Astrocyte (in vitro differentiated cells and primary cell): Measurements from ENCODE around the gene TIMM9. TPM values are rescaled to one million over a fixed set of nuclear protein-coding genes. Genes with fewer than 3 reads are reported as not detected.
"Not testable (repeated sequence)": the region's sequence is repeated elsewhere in the genome, so short reads cannot be mapped to it uniquely, and the experiment has no call there.

Source experiments
- DNase-seq: peaks from one replicate; pipeline ENCODE4 v3.0.0-alpha.2; 2010; ENCODE audit warnings: low read depth
- FAIRE-seq: peaks from 2 replicates; lab custom pipeline; 2011; peaks lifted over from hg19 to GRCh38; lab: Jason Lieb, UNC
- H2AFZ ChIP-seq: 2 replicates; pipeline ENCODE4 v1.6.0; 2012; ENCODE audit warnings: low read depth, low read length, inconsistent platforms
- H3K27ac ChIP-seq: 2 replicates; pipeline ENCODE4 v1.5.1; 2011; ENCODE audit warnings: low read depth, low read length, inconsistent platforms
- H3K27me3 ChIP-seq: 2 replicates; pipeline ENCODE4 v1.6.0; 2011; ENCODE audit warnings: low read length, inconsistent platforms; ENCODE audit not compliant: insufficient read depth
- H3K36me3 ChIP-seq: 2 replicates; pipeline ENCODE4 v1.5.1; 2011; ENCODE audit warnings: low read length, inconsistent platforms; ENCODE audit not compliant: insufficient read depth
- H3K4me1 ChIP-seq: 2 replicates; pipeline ENCODE4 v1.5.1; 2011; ENCODE audit warnings: low read length, inconsistent platforms; ENCODE audit not compliant: insufficient read depth
- H3K4me2 ChIP-seq: 2 replicates; pipeline ENCODE4 v1.6.0; 2012; ENCODE audit warnings: low read length, inconsistent platforms
- H3K4me3 ChIP-seq: 2 replicates; pipeline ENCODE4 v1.5.1; 2011; ENCODE audit warnings: low read depth, mild to moderate bottlenecking, low read length, inconsistent platforms; ENCODE audit not compliant: insufficient read depth
- H3K79me2 ChIP-seq: 2 replicates; pipeline ENCODE4 v1.6.0; 2012; ENCODE audit warnings: mild to moderate bottlenecking, low read length, inconsistent platforms; ENCODE audit not compliant: insufficient read depth
- H3K9ac ChIP-seq: 2 replicates; pipeline ENCODE4 v1.6.0; 2012; ENCODE audit warnings: mild to moderate bottlenecking, low read length, inconsistent platforms
- H3K9me3 ChIP-seq: 2 replicates; pipeline ENCODE4 v1.5.1; 2012; ENCODE audit warnings: low read depth, mild to moderate bottlenecking, low read length, inconsistent platforms; ENCODE audit not compliant: insufficient read depth
- H4K20me1 ChIP-seq: 2 replicates; pipeline ENCODE4 v1.6.0; 2012; ENCODE audit warnings: low read length, inconsistent platforms; ENCODE audit not compliant: insufficient read depth
- H3K27ac Mint-ChIP-seq: one replicate; pipeline ENCODE4 v1.8.0; 2021; ENCODE audit warnings: mild to moderate bottlenecking, mixed read lengths; ENCODE audit not compliant: unreplicated experiment
- H3K27me3 Mint-ChIP-seq: one replicate; pipeline ENCODE4 v1.8.0; 2021; ENCODE audit warnings: low read depth, mixed read lengths; ENCODE audit not compliant: unreplicated experiment
- H3K36me3 Mint-ChIP-seq: one replicate; pipeline ENCODE4 v1.8.0; 2021; ENCODE audit warnings: low read depth, mixed read lengths; ENCODE audit not compliant: unreplicated experiment
- H3K4me1 Mint-ChIP-seq: one replicate; pipeline ENCODE4 v1.8.0; 2021; ENCODE audit warnings: low read depth, mixed read lengths; ENCODE audit not compliant: unreplicated experiment
- H3K4me3 Mint-ChIP-seq: one replicate; pipeline ENCODE4 v1.8.0; 2021; ENCODE audit warnings: mild to moderate bottlenecking, moderate library complexity, mixed read lengths; ENCODE audit not compliant: unreplicated experiment
- H3K9me3 Mint-ChIP-seq: one replicate; pipeline ENCODE4 v1.8.0; 2021; ENCODE audit warnings: mild to moderate bottlenecking, mixed read lengths; ENCODE audit not compliant: unreplicated experiment
- EZH2 ChIP-seq: IDR thresholded peaks from 2 replicates; pipeline ENCODE4 v1.6.1; 2012; ENCODE audit warnings: mild to moderate bottlenecking, low read length, inconsistent platforms; ENCODE audit not compliant: insufficient read depth
- total RNA-seq: library from RNA; stranded (reverse); gene quantifications from 2 replicates; pipeline ENCODE4 v1.2.1, GENCODE V29; 2021
- TF ChIP-seq, protein P1 (sequence below): IDR thresholded peaks from 2 replicates; pipeline ENCODE4 v1.5.1; 2011; ENCODE audit warnings: low read depth, mild to moderate bottlenecking, inconsistent platforms, low read length, moderate library complexity; ENCODE audit not compliant: insufficient read depth

Gene TIMM9
- total RNA-seq, 1 donor from 2014 or later = 33.1 TPM

DNA sequence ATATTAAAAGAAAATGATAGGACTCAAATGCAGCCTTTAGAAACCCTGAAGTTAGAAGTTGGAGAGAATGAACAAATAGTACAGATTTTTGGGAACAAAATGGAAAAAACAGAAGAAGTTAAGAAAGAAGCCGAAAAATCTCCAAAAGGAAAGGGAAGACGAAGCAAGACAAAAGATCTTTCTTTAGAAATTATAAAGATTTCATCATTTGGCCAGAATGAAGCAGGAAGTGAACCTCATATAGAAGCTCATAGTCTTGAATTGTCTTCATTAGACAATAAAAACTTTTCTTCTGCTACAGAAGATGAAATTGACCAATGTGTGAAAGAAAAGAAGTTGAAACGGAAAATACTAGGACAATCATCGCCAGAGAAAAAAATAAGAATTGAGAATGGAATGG, 63.0 kb downstream of the TIMM9 start:
- H3K9me3 ChIP-seq = no peaks in the 10 kb centered on the region
- no peak overlapping the region for H2AFZ ChIP-seq
- no peaks in the 10 kb centered on the region for H3K4me1 ChIP-seq
- no peaks in the 10 kb centered on the region for H3K27me3 Mint-ChIP-seq
- H3K4me3 Mint-ChIP-seq = no peak overlapping the region
- DNase-seq (no peak), FAIRE-seq (no peak)
- H3K9ac ChIP-seq = no peak overlapping the region
- no peaks in the 10 kb centered on the region for H3K79me2 ChIP-seq
- peaks cover 30% of the 10 kb centered on the region for H3K36me3 ChIP-seq
- TF ChIP-seq EZH2 = no peak
- TF ChIP-seq, protein P1, sequence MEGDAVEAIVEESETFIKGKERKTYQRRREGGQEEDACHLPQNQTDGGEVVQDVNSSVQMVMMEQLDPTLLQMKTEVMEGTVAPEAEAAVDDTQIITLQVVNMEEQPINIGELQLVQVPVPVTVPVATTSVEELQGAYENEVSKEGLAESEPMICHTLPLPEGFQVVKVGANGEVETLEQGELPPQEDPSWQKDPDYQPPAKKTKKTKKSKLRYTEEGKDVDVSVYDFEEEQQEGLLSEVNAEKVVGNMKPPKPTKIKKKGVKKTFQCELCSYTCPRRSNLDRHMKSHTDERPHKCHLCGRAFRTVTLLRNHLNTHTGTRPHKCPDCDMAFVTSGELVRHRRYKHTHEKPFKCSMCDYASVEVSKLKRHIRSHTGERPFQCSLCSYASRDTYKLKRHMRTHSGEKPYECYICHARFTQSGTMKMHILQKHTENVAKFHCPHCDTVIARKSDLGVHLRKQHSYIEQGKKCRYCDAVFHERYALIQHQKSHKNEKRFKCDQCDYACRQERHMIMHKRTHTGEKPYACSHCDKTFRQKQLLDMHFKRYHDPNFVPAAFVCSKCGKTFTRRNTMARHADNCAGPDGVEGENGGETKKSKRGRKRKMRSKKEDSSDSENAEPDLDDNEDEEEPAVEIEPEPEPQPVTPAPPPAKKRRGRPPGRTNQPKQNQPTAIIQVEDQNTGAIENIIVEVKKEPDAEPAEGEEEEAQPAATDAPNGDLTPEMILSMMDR = no peak
- H3K36me3 Mint-ChIP-seq = peaks cover 7% of the 10 kb centered on the region
- H4K20me1 ChIP-seq = no peaks in the 10 kb centered on the region
- H3K4me3 ChIP-seq = no peak overlapping the region
- no peaks in the 10 kb centered on the region for H3K4me1 Mint-ChIP-seq
- no peaks in the 10 kb centered on the region for H3K27me3 ChIP-seq
- H3K9me3 Mint-ChIP-seq = no peaks in the 10 kb centered on the region
- H3K4me2 ChIP-seq = no peak overlapping the region
- no peak overlapping the region for H3K27ac Mint-ChIP-seq
- H3K27ac ChIP-seq = no peak overlapping the region

DNA sequence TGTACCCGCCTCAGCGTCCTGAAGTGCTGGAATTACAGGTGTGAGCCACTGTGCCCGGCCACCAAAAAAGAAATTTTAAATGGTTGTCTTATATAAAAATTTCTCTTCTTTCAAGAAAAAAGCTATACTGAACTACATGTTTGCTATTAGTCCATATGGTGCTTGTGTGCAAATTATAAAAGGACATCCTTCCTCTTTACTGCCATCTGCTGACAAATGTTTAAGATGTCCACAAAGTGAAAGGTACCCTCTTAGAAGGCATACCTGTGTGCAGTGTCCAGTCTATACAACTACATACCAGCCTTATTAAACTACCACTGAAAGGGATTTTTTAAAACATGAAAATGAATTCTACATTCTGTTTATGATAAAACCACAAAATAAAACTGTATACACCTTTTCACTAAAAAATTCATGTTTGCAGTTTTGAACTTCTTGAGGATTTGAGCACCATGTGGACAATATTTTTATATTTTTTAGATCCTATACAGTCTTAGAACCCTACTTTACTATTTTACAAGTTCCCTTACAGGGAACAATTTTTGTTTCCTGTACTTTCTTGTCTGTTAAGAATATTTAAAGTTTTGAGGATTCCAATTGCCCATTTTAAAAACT, 64.4 kb downstream of the TIMM9 start:
- Mint-ChIP-seq H3K27ac (no peak overlapping the region), H3K36me3 (peaks cover 7% of the 10 kb centered on the region)

DNA sequence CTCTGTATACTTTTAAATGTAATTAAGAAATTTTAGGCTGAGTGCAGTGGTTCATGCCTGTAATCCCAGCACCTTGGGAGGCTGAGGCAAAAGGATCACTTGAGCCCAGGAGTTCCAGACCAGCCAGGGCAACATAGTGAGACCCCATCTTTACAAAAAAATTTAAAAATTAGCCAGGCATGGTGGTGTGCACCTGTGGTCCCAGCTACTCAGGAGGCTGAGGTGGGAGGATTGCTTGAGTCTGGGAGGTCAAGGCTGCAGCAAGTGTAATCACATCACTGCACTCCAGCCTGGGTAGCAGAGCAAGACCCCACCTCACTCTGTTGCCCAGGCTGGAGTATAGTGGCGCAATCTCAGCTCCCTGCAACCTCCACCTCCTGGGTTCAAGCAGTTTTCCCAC, 65.1 kb downstream of the TIMM9 start:
- H3K27me3 ChIP-seq, H3K4me3 Mint-ChIP-seq, H3K79me2 ChIP-seq, H2AFZ ChIP-seq, FAIRE-seq, H3K27ac ChIP-seq, H4K20me1 ChIP-seq, DNase-seq, H3K9me3 ChIP-seq, H3K9me3 Mint-ChIP-seq, H3K9ac ChIP-seq, H3K36me3 Mint-ChIP-seq, H3K27ac Mint-ChIP-seq, H3K4me1 ChIP-seq, H3K27me3 Mint-ChIP-seq, H3K4me1 Mint-ChIP-seq, H3K4me3 ChIP-seq, H3K4me2 ChIP-seq: not testable (repeated sequence)
- H3K36me3 ChIP-seq = peaks cover 23% of the 10 kb centered on the region

More for the DNA sequence above, 64.4 kb downstream of the TIMM9 start:
- no peaks in the 10 kb centered on the region for H3K4me1 Mint-ChIP-seq
- H3K9me3 Mint-ChIP-seq = no peaks in the 10 kb centered on the region
- H3K27me3 Mint-ChIP-seq = no peaks in the 10 kb centered on the region
- H2AFZ ChIP-seq = no peak overlapping the region
- no peak overlapping the region for H3K4me3 ChIP-seq
- no peaks in the 10 kb centered on the region for H3K79me2 ChIP-seq
- H3K4me3 Mint-ChIP-seq = no peak overlapping the region
- no peaks in the 10 kb centered on the region for H3K27me3 ChIP-seq
- TF ChIP-seq, protein P1 = peak; percentile 14
- no peak for TF ChIP-seq EZH2
- no peak overlapping the region for H3K9ac ChIP-seq
- DNase-seq (peak; percentile 4), FAIRE-seq (no peak)
- H3K36me3 ChIP-seq = peaks cover 27% of the 10 kb centered on the region
- H3K27ac ChIP-seq = no peak overlapping the region
- H3K9me3 ChIP-seq = no peaks in the 10 kb centered on the region
- H4K20me1 ChIP-seq = no peaks in the 10 kb centered on the region
- H3K4me2 ChIP-seq = no peak overlapping the region
- no peaks in the 10 kb centered on the region for H3K4me1 ChIP-seq

Other genes with a start within 250 kb of the TIMM9 start
- 92.5 and 98.7 TPM in 2 replicates for gene ACTR10, start 227.4 kb downstream of the TIMM9 start, total RNA-seq
- gene PSMA3, start 182.7 kb downstream of the TIMM9 start, total RNA-seq = 215 and 232 TPM in 2 replicates
- gene ARID4A, start 129.0 kb downstream of the TIMM9 start, total RNA-seq = 24.5 and 26.6 TPM in 2 replicates
- gene TOMM20L, start 31.6 kb downstream of the TIMM9 start, total RNA-seq = not detected in 2 replicates
- gene KIAA0586, start 188 bp upstream of the TIMM9 start, total RNA-seq = 14.9 and 20.1 TPM in 2 replicates
- gene DACT1, start 210.4 kb upstream of the TIMM9 start, total RNA-seq = 49.3 and 55.0 TPM in 2 replicates